HEK293 (cell line): ENCODE measurements around the gene SLC6A17.
A peak's percentile ranks its signal among the peaks of the same experiment; 100 is the strongest.

Experiments used
- HOXA7 ChIP-seq: sonication (generic); formaldehyde crosslinking; IDR thresholded peaks from 2 replicates; pipeline ENCODE4 v1.8.1; 2022; ENCODE audit warnings: missing genetic modification reagents, borderline replicate concordance
- SALL2 ChIP-seq: fragments of 450-650 bp; formaldehyde crosslinking; IDR thresholded peaks from 2 replicates; pipeline ENCODE4 v1.5.0; 2017; ENCODE audit warnings: missing biosample characterization, mild to moderate bottlenecking, missing genetic modification characterization, borderline replicate concordance
- SP3 ChIP-seq: fragments of 450-650 bp; formaldehyde crosslinking; IDR thresholded peaks from 2 replicates; pipeline ENCODE4 v1.5.1; 2016; ENCODE audit warnings: missing biosample characterization, missing genetic modification characterization
- TRIM28 ChIP-seq: IDR thresholded peaks from 2 replicates; pipeline ENCODE4 v1.6.1; 2011; ENCODE audit warnings: low read length, control low read depth, borderline replicate concordance
- WT1 ChIP-seq: fragments of 450-650 bp; formaldehyde crosslinking; IDR thresholded peaks from 2 replicates; pipeline ENCODE4 v1.5.1; 2016; ENCODE audit warnings: missing biosample characterization, missing genetic modification characterization
- ZEB2 ChIP-seq: fragments of 450-650 bp; formaldehyde crosslinking; IDR thresholded peaks from 2 replicates; pipeline ENCODE4 v1.5.1; 2016; ENCODE audit warnings: missing biosample characterization, missing genetic modification characterization
- ZIC2 ChIP-seq: fragments of 450-650 bp; formaldehyde crosslinking; IDR thresholded peaks from 2 replicates; pipeline ENCODE4 v1.5.1; 2016; ENCODE audit warnings: missing biosample characterization, missing genetic modification characterization
- ZNF140 ChIP-seq: fragments of 450-650 bp; formaldehyde crosslinking; IDR thresholded peaks from 2 replicates; pipeline ENCODE4 v1.5.1; 2016; ENCODE audit warnings: missing biosample characterization, missing genetic modification characterization
- ZNF24 ChIP-seq: fragments of 450-650 bp; formaldehyde crosslinking; IDR thresholded peaks from 2 replicates; pipeline ENCODE4 v1.5.1; 2016; ENCODE audit warnings: missing biosample characterization, missing genetic modification characterization
- ZNF26 ChIP-seq: fragments of 450-650 bp; formaldehyde crosslinking; IDR thresholded peaks from 2 replicates; pipeline ENCODE4 v1.5.1; 2016; ENCODE audit warnings: missing biosample characterization, missing genetic modification characterization
- ZNF324 ChIP-seq: fragments of 450-650 bp; formaldehyde crosslinking; IDR thresholded peaks from 2 replicates; pipeline ENCODE4 v1.5.1; 2016; ENCODE audit warnings: missing biosample characterization, missing genetic modification characterization
- ZNF341 ChIP-seq: fragments of 450-650 bp; formaldehyde crosslinking; IDR thresholded peaks from 2 replicates; pipeline ENCODE4; 2016; ENCODE audit warnings: low read depth, missing biosample characterization, missing genetic modification characterization
- ZNF362 ChIP-seq: fragments of 450-650 bp; formaldehyde crosslinking; IDR thresholded peaks from 2 replicates; pipeline ENCODE4 v1.5.1; 2016; ENCODE audit warnings: missing biosample characterization, missing genetic modification characterization
- ZNF366 ChIP-seq: fragments of 450-650 bp; formaldehyde crosslinking; conservative IDR thresholded peaks from 2 replicates; pipeline ENCODE4 v1.5.1; 2016; ENCODE audit warnings: missing biosample characterization, missing genetic modification characterization
- ZNF433 ChIP-seq: fragments of 450-650 bp; formaldehyde crosslinking; IDR thresholded peaks from 2 replicates; pipeline ENCODE4 v1.5.1; 2016; ENCODE audit warnings: missing biosample characterization, missing genetic modification characterization, low read depth
- ZNF449 ChIP-seq: fragments of 450-650 bp; formaldehyde crosslinking; IDR thresholded peaks from 2 replicates; pipeline ENCODE4 v1.5.1; 2017; ENCODE audit warnings: missing biosample characterization, mild to moderate bottlenecking, missing genetic modification characterization, moderate library complexity
- ZNF473 ChIP-seq: fragments of 450-650 bp; formaldehyde crosslinking; IDR thresholded peaks from 2 replicates; pipeline ENCODE4 v1.5.1; 2017; ENCODE audit warnings: missing biosample characterization, missing genetic modification characterization
- ZNF501 ChIP-seq: fragments of 450-650 bp; formaldehyde crosslinking; IDR thresholded peaks from 2 replicates; pipeline ENCODE4 v1.5.1; 2016; ENCODE audit warnings: missing biosample characterization, missing genetic modification characterization
- ZNF530 ChIP-seq: fragments of 450-650 bp; formaldehyde crosslinking; IDR thresholded peaks from 2 replicates; pipeline ENCODE4 v1.5.1; 2016; ENCODE audit warnings: low read depth, missing biosample characterization, missing genetic modification characterization
- ZNF580 ChIP-seq: fragments of 450-650 bp; formaldehyde crosslinking; IDR thresholded peaks from 2 replicates; pipeline ENCODE4 v1.5.1; 2016; ENCODE audit warnings: missing biosample characterization, missing genetic modification characterization
- ZNF585B ChIP-seq: fragments of 450-650 bp; formaldehyde crosslinking; IDR thresholded peaks from 2 replicates; pipeline ENCODE4 v1.5.1; 2016; ENCODE audit warnings: missing biosample characterization, missing genetic modification characterization
- ZNF596 ChIP-seq: fragments of 450-650 bp; IDR thresholded peaks from 2 replicates; pipeline ENCODE4 v1.5.0; 2018; ENCODE audit warnings: missing biosample characterization, mild to moderate bottlenecking, missing genetic modification characterization, moderate library complexity
- ZNF623 ChIP-seq: fragments of 450-650 bp; formaldehyde crosslinking; IDR thresholded peaks from 2 replicates; pipeline ENCODE4 v1.5.1; 2016; ENCODE audit warnings: missing biosample characterization, missing genetic modification characterization
- ZNF624 ChIP-seq: fragments of 450-650 bp; formaldehyde crosslinking; IDR thresholded peaks from 2 replicates; pipeline ENCODE4 v1.5.1; 2017; ENCODE audit warnings: missing biosample characterization, missing genetic modification characterization
- ZNF629 ChIP-seq: fragments of 450-650 bp; formaldehyde crosslinking; IDR thresholded peaks from 2 replicates; pipeline ENCODE4 v1.5.1; 2017; ENCODE audit warnings: missing biosample characterization, missing genetic modification characterization
- ZNF639 ChIP-seq: fragments of 450-650 bp; formaldehyde crosslinking; IDR thresholded peaks from 2 replicates; pipeline ENCODE4 v1.5.1; 2016; ENCODE audit warnings: missing biosample characterization, missing genetic modification characterization
- ZNF658 ChIP-seq: fragments of 450-650 bp; formaldehyde crosslinking; IDR thresholded peaks from 2 replicates; pipeline ENCODE4; 2016; ENCODE audit warnings: missing biosample characterization, missing genetic modification characterization
- ZNF677 ChIP-seq: fragments of 450-650 bp; IDR thresholded peaks from 2 replicates; pipeline ENCODE4 v1.5.0; 2018; ENCODE audit warnings: missing biosample characterization, mild to moderate bottlenecking, missing genetic modification characterization, moderate library complexity
- ZNF830 ChIP-seq: fragments of 450-650 bp; IDR thresholded peaks from 2 replicates; pipeline ENCODE4 v1.5.0; 2018; ENCODE audit warnings: missing biosample characterization, missing genetic modification characterization, low read depth, mild to moderate bottlenecking, moderate library complexity
- ZSCAN16 ChIP-seq: fragments of 450-650 bp; formaldehyde crosslinking; IDR thresholded peaks from 2 replicates; pipeline ENCODE4 v1.5.1; 2016; ENCODE audit warnings: missing biosample characterization, missing genetic modification characterization
- ZSCAN30 ChIP-seq: fragments of 450-650 bp; IDR thresholded peaks from 2 replicates; pipeline ENCODE4 v1.5.1; 2018; ENCODE audit warnings: missing biosample characterization, mild to moderate bottlenecking, missing genetic modification characterization, moderate library complexity
- TF ChIP-seq, protein P1 (sequence below): fragments of 450-650 bp; formaldehyde crosslinking; optimal IDR thresholded peaks from 2 replicates; pipeline ENCODE3; 2016; ENCODE audit warnings: missing biosample characterization, mild to moderate bottlenecking, missing genetic modification characterization
- TF ChIP-seq, protein P2 (sequence below): fragments of 450-650 bp; formaldehyde crosslinking; IDR thresholded peaks from 2 replicates; pipeline ENCODE4; 2016; ENCODE audit warnings: missing biosample characterization, missing genetic modification characterization

SLC6A17 gene

DNA sequence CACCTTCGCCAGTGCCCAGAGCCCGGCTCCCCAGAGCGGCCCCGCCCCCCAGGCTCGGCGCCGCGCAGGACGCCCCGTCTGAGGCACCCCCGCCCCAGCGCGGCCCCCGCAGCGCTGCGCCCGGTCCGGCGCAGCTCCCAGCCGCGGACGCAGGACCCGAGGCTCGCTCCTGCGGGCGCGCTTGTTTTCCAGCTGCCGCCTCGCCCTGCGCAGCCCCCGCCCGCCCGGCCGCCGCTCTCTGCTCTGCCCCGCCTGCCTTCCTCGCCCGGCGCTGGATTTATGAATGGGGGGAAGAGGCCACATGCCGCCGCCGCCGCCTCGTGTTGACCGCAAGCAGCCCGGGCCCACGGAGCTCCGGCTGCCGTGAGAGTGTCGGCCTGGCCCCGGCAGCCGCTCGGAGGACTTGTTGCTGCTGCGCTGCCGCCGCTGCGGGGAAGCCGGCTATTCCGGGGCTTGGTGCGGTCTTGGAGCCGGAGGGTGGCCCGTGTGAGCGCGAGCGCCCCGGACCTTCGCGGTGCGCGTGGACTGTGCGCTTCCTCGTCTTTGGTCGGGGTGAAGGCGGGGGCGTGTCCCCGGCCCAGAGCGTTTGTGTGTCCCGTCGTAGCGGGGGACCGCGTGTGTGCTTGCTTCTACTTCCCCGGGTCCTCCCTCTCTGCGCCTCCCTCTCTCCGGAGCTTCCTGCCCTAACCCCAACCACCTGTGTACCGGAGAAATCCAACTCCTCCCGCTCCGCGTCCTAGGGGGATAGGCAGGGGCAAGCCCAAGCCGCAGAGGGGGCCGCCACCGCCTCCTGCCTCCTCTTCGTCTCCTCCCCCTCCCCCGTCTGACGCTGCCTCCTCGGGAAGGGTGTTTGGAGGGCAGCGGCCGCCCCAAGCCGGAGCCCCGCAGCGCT lies 60.6 kb downstream of the SLC6A17 start (continued):
- TF ChIP-seq, protein P1, sequence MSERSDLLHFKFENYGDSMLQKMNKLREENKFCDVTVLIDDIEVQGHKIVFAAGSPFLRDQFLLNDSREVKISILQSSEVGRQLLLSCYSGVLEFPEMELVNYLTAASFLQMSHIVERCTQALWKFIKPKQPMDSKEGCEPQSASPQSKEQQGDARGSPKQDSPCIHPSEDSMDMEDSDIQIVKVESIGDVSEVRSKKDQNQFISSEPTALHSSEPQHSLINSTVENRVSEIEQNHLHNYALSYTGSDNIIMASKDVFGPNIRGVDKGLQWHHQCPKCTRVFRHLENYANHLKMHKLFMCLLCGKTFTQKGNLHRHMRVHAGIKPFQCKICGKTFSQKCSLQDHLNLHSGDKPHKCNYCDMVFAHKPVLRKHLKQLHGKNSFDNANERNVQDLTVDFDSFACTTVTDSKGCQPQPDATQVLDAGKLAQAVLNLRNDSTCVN (tag by site-specific recombination), result peak; percentile 93
- TF ChIP-seq ZNF624 (tag by site-specific recombination), result no peak
- no peak for TF ChIP-seq ZNF433 (tag by site-specific recombination)
- peak; percentile 61 for TF ChIP-seq ZIC2 (tag by site-specific recombination)
- no peak for TF ChIP-seq ZNF658 (tag by site-specific recombination)
- TF ChIP-seq TRIM28, result no peak
- no peak for TF ChIP-seq ZNF677 (tag by site-specific recombination)
- TF ChIP-seq ZNF24, result no peak
- TF ChIP-seq ZNF473 (tag by site-specific recombination), result no peak
- no peak for TF ChIP-seq HOXA7 (CRISPR knock-in tag)
- TF ChIP-seq ZEB2 (tag by site-specific recombination), result peak; percentile 87
- TF ChIP-seq ZNF26 (tag by site-specific recombination), result no peak
- peak; percentile 75 for TF ChIP-seq SP3 (tag by site-specific recombination)
- TF ChIP-seq ZNF501, result 0 out of 2 replicates have a peak, but pooled peaks have one; percentile 62
- TF ChIP-seq ZNF366 (tag by site-specific recombination), result peak; percentile 72
- TF ChIP-seq ZNF362 (tag by site-specific recombination), result no peak
- no peak for TF ChIP-seq ZNF140 (tag by site-specific recombination)
- no peak for TF ChIP-seq ZSCAN16
- TF ChIP-seq SALL2 (tag by site-specific recombination), result no peak
- TF ChIP-seq ZNF449 (tag by site-specific recombination), result no peak
- peak; percentile 80 for TF ChIP-seq ZNF341 (tag by site-specific recombination)
- TF ChIP-seq ZSCAN30 (tag by site-specific recombination), result no peak
- no peak for TF ChIP-seq ZNF530 (tag by site-specific recombination)
- TF ChIP-seq, protein P2, sequence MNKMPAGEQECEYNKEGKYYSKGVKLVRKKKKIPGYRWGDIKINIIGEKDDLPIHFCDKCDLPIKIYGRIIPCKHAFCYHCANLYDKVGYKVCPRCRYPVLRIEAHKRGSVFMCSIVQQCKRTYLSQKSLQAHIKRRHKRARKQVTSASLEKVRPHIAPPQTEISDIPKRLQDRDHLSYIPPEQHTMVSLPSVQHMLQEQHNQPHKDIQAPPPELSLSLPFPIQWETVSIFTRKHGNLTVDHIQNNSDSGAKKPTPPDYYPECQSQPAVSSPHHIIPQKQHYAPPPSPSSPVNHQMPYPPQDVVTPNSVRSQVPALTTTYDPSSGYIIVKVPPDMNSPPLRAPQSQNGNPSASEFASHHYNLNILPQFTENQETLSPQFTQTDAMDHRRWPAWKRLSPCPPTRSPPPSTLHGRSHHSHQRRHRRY, result no peak
- no peak for TF ChIP-seq ZNF585B
- TF ChIP-seq ZNF580, result no peak
- no peak for TF ChIP-seq ZNF623 (tag by site-specific recombination)
- TF ChIP-seq ZNF596, result no peak
- peak; percentile 51; the same call in 1 of the 2 replicates for TF ChIP-seq WT1 (tag by site-specific recombination)
- no peak for TF ChIP-seq ZNF324 (tag by site-specific recombination)
- TF ChIP-seq ZNF639 (tag by site-specific recombination), result no peak
- TF ChIP-seq ZNF830, result no peak
- 0 out of 2 replicates have a peak, but pooled peaks have one; percentile 19 for TF ChIP-seq ZNF629 (tag by site-specific recombination)
